Activated T-helper 17 cell treated with anti-CD3 and anti-CD28 coated beads, Interleukin-2, amount 50 U/mL, for 72 hours (primary cell): ENCODE measurements around the gene ORAI1. TPM values are rescaled to one million over a fixed set of nuclear protein-coding genes. Genes with fewer than 3 reads are reported as not detected.
"Not testable (repeated sequence)": the region's sequence is repeated elsewhere in the genome, so short reads cannot be mapped to it uniquely, and the experiment has no call there.

ENCODE experiments used
- ATAC-seq: fragments of 150-1000 bp; cut with Tn5 transposase; replicated peaks from 2 replicates; pipeline ENCODE4 v1.10.0; 2021; ENCODE audit warnings: mild to moderate bottlenecking, moderate library complexity
- H3K27ac Mint-ChIP-seq: one replicate; pipeline ENCODE4 v1.8.0; 2022; ENCODE audit warnings: mixed read lengths
- H3K27me3 Mint-ChIP-seq: one replicate; pipeline ENCODE4 v1.8.0; 2022; ENCODE audit warnings: mixed read lengths
- H3K36me3 Mint-ChIP-seq: one replicate; pipeline ENCODE4 v1.8.0; 2022; ENCODE audit warnings: low read depth, mild to moderate bottlenecking, mixed read lengths
- H3K4me1 Mint-ChIP-seq: one replicate; pipeline ENCODE4 v1.8.0; 2022; ENCODE audit warnings: mixed read lengths
- H3K4me3 Mint-ChIP-seq: one replicate; pipeline ENCODE4 v1.8.0; 2022; ENCODE audit warnings: mild to moderate bottlenecking, mixed read lengths
- H3K9me3 Mint-ChIP-seq: one replicate; pipeline ENCODE4 v1.8.0; 2022; ENCODE audit warnings: mixed read lengths
- total RNA-seq, 2 donors: library from RNA; stranded (reverse); gene quantifications; one replicate each; pipeline ENCODE4 v1.2.3, GENCODE V29; 2022

The ORAI1 gene
- total RNA-seq, 2 donors from 2014 or later = 24.0 to 31.3 TPM

DNA sequence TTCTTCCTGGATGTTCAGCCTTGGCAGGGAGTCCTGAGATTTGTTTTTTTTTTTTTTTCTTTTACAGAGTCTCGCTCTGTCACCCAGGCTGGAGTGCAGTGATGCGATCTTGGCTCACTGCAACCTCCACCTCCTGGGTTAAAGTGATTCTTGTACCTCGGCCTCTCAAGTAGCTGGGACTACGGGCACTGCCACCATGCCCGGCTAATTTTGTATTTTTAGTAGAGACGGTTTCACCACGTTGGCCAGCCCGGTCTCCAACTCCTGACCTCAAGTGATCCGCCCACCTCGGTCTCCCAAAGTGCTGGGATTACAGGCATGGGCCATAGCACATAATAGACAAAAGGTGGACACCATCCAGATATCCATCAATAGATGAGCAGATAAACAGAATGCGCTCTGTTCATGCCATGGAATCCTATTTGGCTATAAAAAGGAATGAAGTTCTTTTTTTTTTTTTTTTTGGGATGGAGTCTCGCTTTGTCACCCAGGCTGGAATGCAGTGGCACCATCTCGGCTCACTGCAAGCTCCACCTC is 53.4 kb downstream of the ORAI1 start:
- H3K9me3 Mint-ChIP-seq, H3K27me3 Mint-ChIP-seq, H3K36me3 Mint-ChIP-seq, H3K4me1 Mint-ChIP-seq, H3K27ac Mint-ChIP-seq, ATAC-seq, H3K4me3 Mint-ChIP-seq: not testable (repeated sequence)

DNA sequence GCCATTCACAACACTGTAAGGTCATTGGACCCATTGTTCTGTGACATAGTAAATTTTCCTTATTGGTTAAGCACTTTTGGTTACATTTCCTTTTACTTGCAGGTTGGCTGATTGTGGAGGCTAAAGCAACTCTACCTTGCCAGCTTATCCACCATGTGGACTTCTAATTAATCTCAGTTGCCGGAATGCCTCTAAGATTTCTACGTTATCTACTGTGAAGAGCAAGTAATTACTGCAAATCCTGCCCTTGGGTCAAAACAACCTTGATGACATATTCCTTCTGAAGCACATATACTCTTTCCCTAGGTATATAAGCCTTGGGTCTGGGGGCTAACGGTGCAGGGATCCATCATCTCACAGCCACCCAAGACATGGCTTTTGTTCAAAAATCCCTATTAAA is 62.6 kb downstream of the ORAI1 start:
- no peak overlapping the region for H3K27ac Mint-ChIP-seq
- no peaks in the 10 kb centered on the region for H3K27me3 Mint-ChIP-seq
- H3K9me3 Mint-ChIP-seq = no peaks in the 10 kb centered on the region
- no peak for ATAC-seq
- H3K4me1 Mint-ChIP-seq = peaks cover 4% of the 10 kb centered on the region
- no peaks in the 10 kb centered on the region for H3K36me3 Mint-ChIP-seq
- H3K4me3 Mint-ChIP-seq = no peak overlapping the region

DNA sequence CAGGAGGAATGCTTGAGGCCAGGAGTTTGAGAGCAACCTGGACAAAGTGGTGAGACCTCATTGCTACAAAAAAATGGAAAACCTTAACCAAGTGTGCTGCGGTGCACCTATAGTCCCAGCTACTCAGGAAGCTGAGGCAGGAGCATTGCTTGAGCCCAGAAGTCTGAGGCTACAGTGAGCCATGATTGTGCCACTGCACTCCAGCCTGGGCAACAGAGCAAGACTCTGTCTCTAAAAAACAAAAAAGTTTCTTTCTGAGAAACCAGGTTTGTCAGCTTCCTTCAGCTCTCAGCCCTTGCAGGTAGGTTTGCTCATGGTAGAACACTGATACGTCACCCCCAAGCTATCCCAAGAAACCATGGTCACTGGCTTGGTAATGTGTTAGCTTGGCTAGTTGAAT is 63.1 kb downstream of the ORAI1 start:
- no peaks in the 10 kb centered on the region for H3K27me3 Mint-ChIP-seq
- no peak overlapping the region for H3K4me3 Mint-ChIP-seq
- no peaks in the 10 kb centered on the region for H3K9me3 Mint-ChIP-seq
- no peaks in the 10 kb centered on the region for H3K36me3 Mint-ChIP-seq
- ATAC-seq = no peak
- no peak overlapping the region for H3K27ac Mint-ChIP-seq
- H3K4me1 Mint-ChIP-seq = peaks cover 4% of the 10 kb centered on the region

Other genes starting within 250 kb of the ORAI1 start
- 10 to 100 TPM; 62.8 to 98.5 TPM for gene RNF34, start 226.4 kb upstream of the ORAI1 start, total RNA-seq
- gene KDM2B, start 45.5 kb upstream of the ORAI1 start, total RNA-seq = 10 to 100 TPM; 64.2 to 76.4 TPM
- gene MORN3, start 43.1 kb downstream of the ORAI1 start, total RNA-seq = 1 to 10 TPM; 1.4 to 2.5 TPM
- 10 to 100 TPM in 1 of 2 donors, 1 to 10 TPM in 1; 8.6 to 13.7 TPM for gene TMEM120B, start 86.2 kb downstream of the ORAI1 start, total RNA-seq
- 100 to 1,000 TPM; 103 to 123 TPM for gene RHOF, start 167.2 kb downstream of the ORAI1 start, total RNA-seq
- 10 to 100 TPM; 14.7 to 23.4 TPM for gene SETD1B, start 177.5 kb downstream of the ORAI1 start, total RNA-seq
- not detected for gene HPD, start 232.3 kb downstream of the ORAI1 start, total RNA-seq